Vagina (tissue), 2 donors: Measurements from ENCODE around the gene TMEM203. TPM values are rescaled to one million over a fixed set of nuclear protein-coding genes. Genes with fewer than 3 reads are reported as not detected.
A peak's percentile ranks its signal among the peaks of the same experiment; 100 is the strongest.

Experiments used
- DNase-seq, 2 donors: peaks; one replicate each; pipeline ENCODE4 v3.0.0-alpha.2; 2017; ENCODE audit errors: extremely low spot score in 2 of 2
- H3K27ac ChIP-seq: fragments of 200-600 bp; sonication (generic); one replicate; pipeline ENCODE4 v1.5.1; 2019
- H3K27me3 ChIP-seq: fragments of 200-600 bp; sonication (generic); one replicate; pipeline ENCODE4 v1.5.1; 2019
- H3K36me3 ChIP-seq, 2 donors: fragments of 200-600 bp; sonication (generic); one replicate each; pipeline ENCODE4 v1.5.1; 2017 to 2019
- H3K4me1 ChIP-seq: fragments of 200-600 bp; sonication (generic); one replicate; pipeline ENCODE4 v1.5.1; 2019
- H3K4me3 ChIP-seq, 2 donors: fragments of 200-600 bp; sonication (generic); 1 replicate in 1 of 2; 2 replicates in 1 of 2; pipeline ENCODE4 v1.5.1; 2016 to 2019
- H3K9me3 ChIP-seq: fragments of 200-600 bp; sonication (generic); one replicate; pipeline ENCODE4 v1.5.1; 2019
- CTCF ChIP-seq, 3 experiments: fragments of 450-650 bp in 2 of 3; fragments of 200-600 bp in 1 of 3; sonication (generic) in 1 of 3; IDR thresholded peaks; one replicate each; pipeline ENCODE4 v1.5.1; 2017 to 2019; ENCODE audit warnings: antibody characterized with exemption in 3 of 3, mild to moderate bottlenecking in 2 of 3, moderate library complexity in 2 of 3
- POLR2A ChIP-seq, 2 donors: fragments of 450-650 bp; IDR thresholded peaks; one replicate each; pipeline ENCODE4 v1.6.1; 2017; ENCODE audit warnings: antibody characterized with exemption in 2 of 2, mild to moderate bottlenecking in 2 of 2, moderate library complexity in 2 of 2
- POLR2AphosphoS5 ChIP-seq, 2 donors: sonication (generic); formaldehyde crosslinking; IDR thresholded peaks; one replicate each; pipeline ENCODE4 v1.9.0; 2017; ENCODE audit warnings: antibody characterized with exemption in 2 of 2, mild to moderate bottlenecking in 2 of 2, low read depth in 1 of 2; ENCODE audit not compliant: insufficient read depth in 1 of 2
- intact Hi-C: fragments of 100-400 bp; cut with DNase I; formaldehyde crosslinking; loops from one replicate; pipeline ENCODE4 v1.15.1; 2023
- total RNA-seq: library from RNA; depleted of rRNA; stranded (reverse); fragments of >200 nt; gene quantifications from one replicate; pipeline ENCODE4 v1.2.3, GENCODE V29; 2016

Gene TMEM203
- total RNA-seq, 1 donor from 2014 or later: 24.6 TPM

- no peaks in the 10 kb centered on the region for H3K36me3 ChIP-seq
- no peaks in the 10 kb centered on the region for H3K9me3 ChIP-seq
- intact Hi-C loops: no loop called here
- no peak for DNase-seq
- peaks cover 82% of the 10 kb centered on the region for H3K4me1 ChIP-seq
- no peak for TF ChIP-seq CTCF (IDR thresholded peaks at IDR 0.05)
- TF ChIP-seq POLR2AphosphoS5 (IDR thresholded peaks at IDR 0.05; ENCODE audit: insufficient read depth in 1 of 2, low read depth in 1 of 2): peak in 1 of 2 donors; percentile 29
- TF ChIP-seq POLR2A (IDR thresholded peaks at IDR 0.05): no peak
- H3K27ac ChIP-seq: peak overlapping the region; percentile 42
- H3K27me3 ChIP-seq: no peaks in the 10 kb centered on the region
- H3K4me3 ChIP-seq: peak overlapping the region; percentile 61 to 72
Measured at GRCh38 chr9:137201205-137201868, 4.1 kb downstream of the TMEM203 start.

GRCh38 chr9:137200311-137201204 is 4.9 kb downstream of the TMEM203 start, which contains the start of gene TPRN:
TPRN (minus strand) TSS chr9:137200741; CDS start chr9:137200711, 30 bp downstream.
- TF ChIP-seq POLR2A (IDR thresholded peaks at IDR 0.05) (peak in 1 of 2 donors; percentile 79), CTCF (IDR thresholded peaks at IDR 0.05) (no peak), POLR2AphosphoS5 (IDR thresholded peaks at IDR 0.05; ENCODE audit: insufficient read depth in 1 of 2, low read depth in 1 of 2) (peak; percentile 73 to 86)
- H3K27me3 ChIP-seq: no peaks in the 10 kb centered on the region
- no peaks in the 10 kb centered on the region for H3K9me3 ChIP-seq
- no peaks in the 10 kb centered on the region for H3K36me3 ChIP-seq
- peak in 1 of 2 donors; percentile 99 for DNase-seq
- peak within 1 kb of the TSS; percentile 42 for H3K27ac ChIP-seq
- H3K4me1 ChIP-seq: peaks cover 83% of the 10 kb centered on the region
- intact Hi-C loops: no loop called here
- H3K4me3 ChIP-seq: peak within 1 kb of the TSS; percentile 61 to 72

- Histone ChIP-seq H3K27ac (no peak overlapping the region), H3K27me3 (no peaks in the 10 kb centered on the region), H3K9me3 (no peaks in the 10 kb centered on the region), H3K36me3 (no peaks in the 10 kb centered on the region), H3K4me1 (peaks cover 87% of the 10 kb centered on the region), H3K4me3 (peak overlapping the region; percentile 61 to 72)
- TF ChIP-seq POLR2AphosphoS5 (IDR thresholded peaks at IDR 0.05; ENCODE audit: insufficient read depth in 1 of 2, low read depth in 1 of 2) (no peak), CTCF (IDR thresholded peaks at IDR 0.05) (no peak), POLR2A (IDR thresholded peaks at IDR 0.05) (no peak)
- DNase-seq: no peak
- intact Hi-C loops: no loop called here
Measured at GRCh38 chr9:137199411-137200121, 5.9 kb downstream of the TMEM203 start.

GRCh38 chr9:137198902-137199283 is 6.6 kb downstream of the TMEM203 start:
- intact Hi-C loops: no loop called here
- no peak for DNase-seq
- H3K27me3 ChIP-seq: no peaks in the 10 kb centered on the region
- TF ChIP-seq POLR2A (IDR thresholded peaks at IDR 0.05): no peak
- TF ChIP-seq POLR2AphosphoS5 (IDR thresholded peaks at IDR 0.05; ENCODE audit: insufficient read depth in 1 of 2, low read depth in 1 of 2): no peak
- no peak for TF ChIP-seq CTCF (IDR thresholded peaks at IDR 0.05)
- H3K27ac ChIP-seq: no peak overlapping the region
- no peaks in the 10 kb centered on the region for H3K9me3 ChIP-seq
- H3K4me3 ChIP-seq: peak overlapping the region; percentile 61 to 72
- no peaks in the 10 kb centered on the region for H3K36me3 ChIP-seq
- H3K4me1 ChIP-seq: peaks cover 87% of the 10 kb centered on the region
